ENCODE results near the gene NCBP3.

NCBP3 gene

DNA sequence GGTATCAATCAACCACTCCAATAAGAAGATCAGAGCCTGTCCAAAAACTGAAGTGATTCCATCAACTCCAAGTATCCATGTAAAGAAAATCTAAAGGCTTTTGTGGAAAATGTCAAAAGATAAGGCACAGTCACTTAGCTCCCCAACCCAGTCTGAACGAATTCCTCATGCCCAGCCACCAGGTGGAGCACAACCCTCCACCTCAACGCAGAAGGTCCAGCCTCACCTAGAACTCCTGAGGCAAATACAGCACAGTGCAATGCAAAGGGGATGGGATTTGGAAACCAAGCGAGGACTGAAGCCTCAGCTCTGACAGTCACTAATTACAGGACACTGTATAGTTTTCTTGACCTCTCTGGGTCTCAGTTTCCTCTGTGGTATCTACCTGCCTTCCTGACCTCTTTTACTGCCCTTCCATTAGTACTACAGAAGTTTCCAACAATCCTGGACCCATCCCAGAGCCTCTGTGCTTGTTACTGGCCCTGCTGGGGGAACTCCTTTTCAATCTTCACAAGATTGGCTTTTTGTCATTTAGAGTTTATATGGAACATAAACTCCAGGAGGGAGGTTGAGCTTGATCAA, 2.0 kb downstream of the NCBP3 start:
- TF ChIP-seq, protein P1, sequence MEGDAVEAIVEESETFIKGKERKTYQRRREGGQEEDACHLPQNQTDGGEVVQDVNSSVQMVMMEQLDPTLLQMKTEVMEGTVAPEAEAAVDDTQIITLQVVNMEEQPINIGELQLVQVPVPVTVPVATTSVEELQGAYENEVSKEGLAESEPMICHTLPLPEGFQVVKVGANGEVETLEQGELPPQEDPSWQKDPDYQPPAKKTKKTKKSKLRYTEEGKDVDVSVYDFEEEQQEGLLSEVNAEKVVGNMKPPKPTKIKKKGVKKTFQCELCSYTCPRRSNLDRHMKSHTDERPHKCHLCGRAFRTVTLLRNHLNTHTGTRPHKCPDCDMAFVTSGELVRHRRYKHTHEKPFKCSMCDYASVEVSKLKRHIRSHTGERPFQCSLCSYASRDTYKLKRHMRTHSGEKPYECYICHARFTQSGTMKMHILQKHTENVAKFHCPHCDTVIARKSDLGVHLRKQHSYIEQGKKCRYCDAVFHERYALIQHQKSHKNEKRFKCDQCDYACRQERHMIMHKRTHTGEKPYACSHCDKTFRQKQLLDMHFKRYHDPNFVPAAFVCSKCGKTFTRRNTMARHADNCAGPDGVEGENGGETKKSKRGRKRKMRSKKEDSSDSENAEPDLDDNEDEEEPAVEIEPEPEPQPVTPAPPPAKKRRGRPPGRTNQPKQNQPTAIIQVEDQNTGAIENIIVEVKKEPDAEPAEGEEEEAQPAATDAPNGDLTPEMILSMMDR (IDR thresholded peaks at IDR 0.05) = peak; percentile 73

DNA sequence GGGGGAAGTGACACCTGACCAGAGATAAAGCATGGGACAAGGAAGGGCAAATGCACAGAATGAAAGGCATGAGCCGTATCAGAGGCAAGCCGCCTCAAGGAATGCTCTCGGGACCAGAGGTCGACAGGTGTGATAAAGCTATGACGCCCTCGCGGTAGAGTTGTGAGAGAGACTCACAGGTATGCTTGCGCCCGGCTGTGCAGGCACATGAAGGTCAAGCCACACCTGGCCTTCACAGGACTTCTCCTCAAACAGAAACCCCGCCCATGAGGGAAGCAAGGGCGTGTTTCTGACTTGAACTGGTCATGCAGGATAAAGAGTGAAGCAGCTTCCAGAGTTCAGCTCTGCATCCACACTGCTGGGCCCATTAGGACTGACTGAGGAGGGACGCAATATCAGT, 7.8 kb downstream of the NCBP3 start:
- TF ChIP-seq, protein P1 (IDR thresholded peaks at IDR 0.05) = no peak

DNA sequence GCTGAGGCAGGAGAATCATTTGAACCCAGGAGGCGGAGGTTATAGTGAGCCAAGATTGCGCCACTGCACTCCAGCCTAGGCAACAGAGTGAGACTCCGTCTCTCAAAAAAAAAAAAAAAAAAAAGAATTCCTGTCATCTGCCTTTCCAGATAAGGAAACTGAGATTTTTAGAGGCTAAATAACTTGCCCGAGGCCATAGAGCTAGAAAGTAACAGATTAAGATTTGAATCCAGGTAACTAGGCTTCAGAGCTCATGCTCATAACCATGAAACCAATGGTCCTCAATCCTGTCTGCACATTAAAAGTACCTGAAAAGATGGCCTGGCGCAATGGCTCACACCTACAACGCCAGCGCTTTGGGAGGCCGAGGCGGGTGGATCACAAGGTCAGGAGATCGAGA, 9.5 kb downstream of the NCBP3 start:
- TF ChIP-seq, protein P1 (IDR thresholded peaks at IDR 0.05) = no peak

- TF ChIP-seq, protein P1 (IDR thresholded peaks at IDR 0.05) = no peak
Measured at GRCh38 chr17:3835410-3836229, 10.4 kb downstream of the NCBP3 start.

DNA sequence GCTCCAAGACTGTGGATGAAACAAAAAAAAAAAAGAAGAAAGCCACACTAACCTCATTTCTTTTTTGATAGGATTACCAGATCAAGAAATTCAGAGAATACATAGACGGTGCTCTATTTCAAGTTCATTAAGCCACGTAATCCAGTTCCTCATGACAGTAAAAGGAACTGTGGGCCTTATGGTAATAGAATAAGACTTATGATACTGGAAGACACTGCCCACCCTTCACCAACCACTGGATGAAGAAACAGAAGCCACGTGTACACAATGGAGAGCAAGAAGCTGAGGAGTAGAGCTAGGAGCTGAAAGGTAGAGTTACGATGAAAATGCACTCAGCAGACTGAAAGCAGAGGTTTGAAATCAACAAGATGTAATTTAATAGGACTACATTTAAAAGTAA, 11.2 kb downstream of the NCBP3 start:
- TF ChIP-seq, protein P1 (IDR thresholded peaks at IDR 0.05) = no peak

DNA sequence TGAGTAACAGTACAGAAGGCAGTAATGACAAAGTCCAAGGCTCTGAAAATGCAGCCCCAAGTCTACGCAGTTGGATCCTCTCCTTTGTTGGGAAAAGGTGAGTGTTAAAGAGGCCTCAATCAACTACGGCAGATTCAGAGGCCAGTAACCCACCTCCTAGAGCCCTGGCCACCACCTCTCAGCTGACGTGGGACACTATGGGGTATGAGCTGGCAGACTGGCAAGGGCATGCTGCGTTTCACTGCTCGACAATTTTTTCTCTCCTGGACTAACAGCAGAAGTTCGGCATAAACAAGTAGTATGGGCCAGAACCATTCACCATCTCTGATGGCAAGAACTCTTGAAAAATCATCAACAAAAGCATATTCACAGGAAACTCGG, 17.2 kb downstream of the NCBP3 start:
- TF ChIP-seq, protein P1 (IDR thresholded peaks at IDR 0.05) = no peak

- TF ChIP-seq, protein P1 (IDR thresholded peaks at IDR 0.05) = no peak
Measured at GRCh38 chr17:3828151-3828851, 17.7 kb downstream of the NCBP3 start.
